Hematopoietic multipotent progenitor cell treated with erythropoietin and hydrocortisone succinate and interleukin-3 and kit ligand, for 8 days (in vitro differentiated cells): ENCODE measurements around the gene SPOCD1.
A peak's percentile ranks its signal among the peaks of the same experiment; 100 is the strongest.

Source experiments
- DNase-seq: peaks from one replicate; pipeline ENCODE4 v3.0.0-alpha.2; 2015

SPOCD1 gene

DNA sequence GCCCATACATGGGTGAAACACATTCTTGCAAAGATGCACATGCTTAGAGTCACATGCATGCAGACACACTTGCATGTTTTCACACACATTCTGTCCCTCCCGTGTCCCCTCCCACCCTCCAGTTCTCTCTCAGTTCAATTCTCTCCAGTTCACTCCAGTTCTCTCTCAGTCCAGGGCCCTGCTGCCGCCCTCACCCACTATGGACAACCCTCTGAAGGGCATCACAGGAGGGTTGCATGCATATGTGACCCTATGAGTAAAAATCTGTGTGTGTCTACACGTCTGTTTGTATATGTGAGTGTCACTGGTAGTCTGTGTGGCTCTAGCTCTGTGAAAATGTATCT, 29.9 kb downstream of the SPOCD1 start:
- DNase-seq: no peak

DNA sequence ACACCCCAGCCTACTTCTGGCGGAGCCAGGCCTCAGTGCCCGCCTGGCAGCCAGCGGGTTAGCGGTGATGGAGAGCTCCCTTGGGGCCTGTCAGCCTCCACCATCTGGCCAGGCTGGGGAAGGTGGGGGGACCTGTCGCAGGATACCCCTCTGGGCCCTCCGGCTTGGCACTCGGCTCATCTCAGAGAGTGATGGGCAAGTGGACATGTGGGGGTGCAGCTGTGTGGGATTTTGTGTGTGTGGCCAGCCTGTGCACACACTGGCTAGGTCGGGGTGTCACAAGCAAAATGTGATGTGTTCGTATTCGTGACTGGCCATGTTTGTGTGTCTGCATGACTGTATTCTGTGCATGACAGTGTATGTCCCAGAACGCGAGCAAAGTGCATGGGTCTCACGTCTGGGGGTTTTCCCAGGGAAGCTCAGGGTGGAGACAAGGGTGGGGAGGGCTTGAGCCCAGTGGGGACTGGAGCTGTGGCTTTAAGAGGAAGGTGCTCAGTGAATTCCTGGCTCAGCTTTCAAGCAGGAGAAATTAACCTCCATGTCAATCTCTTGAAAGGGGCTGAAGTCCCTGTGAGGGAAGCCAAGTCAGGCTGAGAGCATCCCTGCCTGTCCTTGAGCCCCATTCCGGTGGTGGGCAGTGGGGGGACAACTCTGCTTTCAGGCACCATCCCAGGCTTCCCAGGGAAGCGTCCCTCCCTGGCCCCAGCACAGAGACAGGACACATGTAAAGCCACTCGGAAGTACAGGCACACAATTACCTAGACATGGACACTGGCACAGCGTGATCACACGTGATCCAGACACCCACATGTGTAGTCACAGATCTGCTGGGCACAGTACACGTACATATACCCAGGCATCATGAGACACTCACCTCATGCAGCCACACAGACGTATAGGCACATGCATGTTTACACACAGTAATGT, 30.5 kb downstream of the SPOCD1 start:
- DNase-seq: no peak

DNA sequence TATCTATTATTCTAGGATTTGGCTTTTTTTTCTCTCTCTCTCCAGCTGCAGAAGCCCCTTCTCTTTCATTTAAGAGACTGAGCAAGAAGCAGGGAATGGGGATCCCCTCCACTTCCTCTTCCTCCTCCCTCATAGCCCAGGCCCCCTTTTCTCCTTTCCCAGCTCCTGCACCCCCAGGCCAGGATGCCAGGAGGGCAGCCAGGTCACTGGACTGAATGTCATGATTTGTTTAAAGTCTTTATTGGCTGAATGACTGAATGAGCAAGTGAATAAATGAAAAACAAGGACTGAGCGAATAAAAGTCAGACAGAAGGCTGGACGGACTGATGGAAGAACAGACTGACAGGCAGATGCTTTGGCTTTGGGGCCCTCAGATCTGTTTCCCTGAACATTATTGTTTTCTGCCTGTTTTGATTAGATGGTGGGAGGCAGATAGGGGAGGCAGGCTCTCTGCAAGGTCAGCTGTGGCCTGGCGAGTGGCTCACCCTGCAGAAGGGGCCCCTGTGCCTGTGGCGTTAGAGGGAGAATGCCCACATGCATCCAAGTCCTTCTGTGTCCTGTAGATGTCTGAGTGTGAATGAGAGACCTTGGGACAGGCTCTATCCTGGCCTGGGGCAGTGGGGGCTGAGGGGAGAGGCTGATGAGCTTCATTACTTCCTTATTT, 31.3 kb downstream of the SPOCD1 start:
- DNase-seq: no peak

DNA sequence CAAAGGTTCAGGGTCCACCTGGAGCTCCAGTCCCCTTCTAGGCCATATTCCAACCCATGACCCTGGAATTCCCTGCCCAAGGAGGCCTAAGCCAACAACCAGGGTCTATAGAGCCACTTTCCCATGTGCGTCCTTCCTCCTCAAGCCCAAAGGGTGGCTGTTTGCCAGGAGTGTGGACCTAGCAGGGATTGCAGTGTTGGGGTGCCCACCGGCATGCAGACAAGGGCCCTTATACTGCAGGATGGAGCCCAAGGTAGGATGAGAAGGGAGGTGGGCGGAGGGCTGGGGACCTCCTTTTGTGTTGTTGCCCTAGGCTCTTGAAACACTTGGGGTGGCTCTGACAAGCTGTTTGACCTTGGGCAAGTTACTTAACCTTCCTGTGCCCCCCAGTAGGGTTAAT, 32.0 kb downstream of the SPOCD1 start:
- no peak for DNase-seq

DNA sequence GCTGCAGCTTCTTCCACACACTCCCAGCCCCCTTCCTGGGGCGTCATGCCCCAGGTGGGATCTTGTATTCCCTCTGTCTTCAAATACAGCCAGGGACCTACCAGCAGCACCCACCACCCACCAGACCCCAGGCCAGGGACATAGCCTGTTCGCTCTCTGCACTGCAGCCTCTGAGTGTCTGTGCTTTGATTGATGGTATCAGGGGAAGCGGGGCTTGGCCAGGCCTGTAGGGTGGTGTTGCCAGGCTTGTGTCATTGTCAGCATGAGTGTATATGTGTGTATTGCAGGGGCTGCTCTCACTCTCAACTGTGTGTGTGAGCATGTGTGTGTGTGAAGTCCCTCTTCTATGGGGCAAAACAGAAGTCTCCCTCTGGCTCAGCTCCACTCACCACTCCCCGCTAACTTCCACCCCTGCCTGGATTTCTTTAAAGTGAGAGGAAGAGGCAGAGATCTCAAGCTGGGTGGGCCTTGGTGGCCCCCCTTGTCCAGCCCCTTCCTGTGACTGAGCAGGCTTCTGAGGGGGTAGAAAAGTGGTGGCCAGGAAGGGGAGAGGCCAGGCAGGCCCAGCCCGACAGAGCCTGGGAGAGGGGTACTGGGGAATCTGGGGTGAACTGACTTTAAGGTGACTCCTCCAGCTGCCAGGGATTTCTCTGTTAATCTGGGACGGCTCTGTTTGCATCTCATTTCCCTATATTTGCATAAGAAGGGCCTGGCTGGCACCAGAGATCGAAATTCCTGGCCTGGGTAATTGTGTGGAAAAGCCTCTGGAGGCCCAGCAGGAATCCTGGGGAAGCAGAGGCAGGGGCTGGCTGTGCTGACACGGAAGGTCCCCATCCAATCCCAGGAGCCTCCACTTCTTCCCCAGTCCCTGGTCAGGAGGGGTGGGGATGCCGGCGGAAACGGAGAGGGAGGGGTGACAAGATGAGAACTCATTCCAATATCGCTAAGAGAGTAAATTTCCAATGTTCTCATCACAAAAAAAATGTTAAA, 33.1 kb downstream of the SPOCD1 start:
- DNase-seq: no peak

DNA sequence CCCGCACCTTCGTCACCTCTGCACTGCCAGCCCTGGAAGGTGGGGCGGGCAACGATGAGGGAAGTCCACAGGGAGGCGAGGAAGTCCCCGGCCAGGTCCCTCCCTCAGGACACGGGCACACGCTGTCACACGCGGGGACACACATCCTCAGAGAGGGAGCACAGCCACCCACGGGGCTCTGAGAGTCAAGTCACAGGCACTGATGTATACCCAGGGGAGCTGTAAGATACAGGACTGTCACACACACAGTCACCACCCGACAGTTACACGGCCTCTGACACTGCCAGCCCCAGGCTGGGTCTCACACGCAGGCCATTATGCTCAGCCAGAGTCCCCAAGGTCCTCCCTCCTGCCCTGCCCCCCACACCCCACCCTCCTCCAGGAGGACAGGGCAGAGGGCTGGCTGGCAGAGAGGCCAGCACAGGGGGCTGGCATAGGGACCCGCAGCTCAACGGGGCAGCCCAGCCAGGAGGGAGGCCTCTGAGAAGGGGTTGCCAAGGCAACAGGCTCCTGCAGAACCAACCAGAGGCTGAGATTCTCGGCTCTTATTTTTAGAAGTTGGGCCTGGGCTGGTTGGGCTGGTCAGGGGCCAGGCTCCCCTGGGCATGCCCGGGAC, 34.0 kb downstream of the SPOCD1 start:
- DNase-seq: no peak

DNA sequence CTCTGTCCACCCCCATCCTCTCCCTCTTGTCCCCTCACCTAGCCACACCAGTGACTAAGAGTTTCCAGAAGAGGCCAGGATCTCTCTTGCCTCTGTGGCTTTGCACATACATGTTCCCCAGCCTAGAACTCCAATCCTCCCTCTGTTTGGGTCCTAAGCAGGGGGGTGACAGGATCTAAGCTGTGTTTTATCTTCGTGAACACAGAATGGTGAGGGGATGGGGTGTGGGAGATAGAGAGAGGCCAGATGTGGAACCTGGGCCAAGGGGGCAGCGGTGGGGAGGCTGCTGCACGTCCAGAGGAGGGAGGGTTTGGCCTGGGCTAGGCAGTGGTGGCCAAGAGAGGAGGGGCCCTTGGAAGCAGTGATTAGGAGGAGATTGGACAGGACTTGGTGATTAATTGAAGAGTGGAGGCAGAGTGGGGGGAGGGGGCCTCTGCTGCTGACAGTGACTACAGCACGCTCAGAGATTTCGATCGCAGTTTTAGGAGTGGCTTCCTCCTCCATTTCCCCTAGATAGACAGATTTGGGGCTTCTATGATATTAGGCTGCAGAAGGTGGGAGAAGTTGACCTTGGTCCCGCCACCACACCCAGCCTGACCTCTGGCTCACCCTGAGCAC, 34.6 kb downstream of the SPOCD1 start:
- DNase-seq: no peak

DNA sequence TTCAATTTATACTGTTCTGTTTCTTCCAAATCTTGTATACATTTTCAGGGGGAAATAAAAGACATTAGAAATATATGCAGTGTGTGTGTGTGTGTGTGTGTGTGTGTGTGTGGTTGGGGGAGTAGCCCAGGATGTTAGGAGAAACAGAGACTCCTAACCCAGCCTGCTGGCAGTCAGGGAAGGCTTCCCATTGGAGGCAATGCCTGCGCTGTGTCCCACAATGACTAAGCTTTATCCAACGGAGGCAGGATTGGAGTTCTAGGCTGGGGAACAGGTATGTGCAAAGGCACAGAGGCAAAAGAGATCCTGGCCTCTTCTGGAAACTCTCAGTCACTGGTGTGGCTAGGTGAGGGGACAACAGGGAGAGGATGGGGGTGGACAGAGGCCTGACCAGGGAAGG, 35.2 kb downstream of the SPOCD1 start:
- no peak for DNase-seq

DNA sequence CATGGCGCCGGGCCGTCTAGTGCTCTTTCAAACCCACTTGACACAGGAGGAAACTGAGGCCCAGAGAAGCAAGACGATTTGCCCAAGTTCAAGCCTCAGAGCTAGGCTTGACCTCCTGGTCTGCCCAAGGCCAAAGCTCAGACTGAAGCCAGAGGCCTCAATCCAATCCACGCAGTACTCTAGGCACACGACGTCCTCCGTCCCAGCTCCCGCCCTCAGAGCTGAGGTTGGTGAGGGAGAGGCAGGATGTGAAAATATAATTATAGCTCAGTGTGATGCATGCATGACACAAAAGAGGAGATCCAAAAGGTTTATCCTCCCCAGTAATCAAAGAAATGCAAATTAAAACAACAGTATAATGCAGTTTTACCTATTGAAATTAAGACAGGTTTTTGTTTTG, 36.1 kb downstream of the SPOCD1 start:
- no peak for DNase-seq

DNA sequence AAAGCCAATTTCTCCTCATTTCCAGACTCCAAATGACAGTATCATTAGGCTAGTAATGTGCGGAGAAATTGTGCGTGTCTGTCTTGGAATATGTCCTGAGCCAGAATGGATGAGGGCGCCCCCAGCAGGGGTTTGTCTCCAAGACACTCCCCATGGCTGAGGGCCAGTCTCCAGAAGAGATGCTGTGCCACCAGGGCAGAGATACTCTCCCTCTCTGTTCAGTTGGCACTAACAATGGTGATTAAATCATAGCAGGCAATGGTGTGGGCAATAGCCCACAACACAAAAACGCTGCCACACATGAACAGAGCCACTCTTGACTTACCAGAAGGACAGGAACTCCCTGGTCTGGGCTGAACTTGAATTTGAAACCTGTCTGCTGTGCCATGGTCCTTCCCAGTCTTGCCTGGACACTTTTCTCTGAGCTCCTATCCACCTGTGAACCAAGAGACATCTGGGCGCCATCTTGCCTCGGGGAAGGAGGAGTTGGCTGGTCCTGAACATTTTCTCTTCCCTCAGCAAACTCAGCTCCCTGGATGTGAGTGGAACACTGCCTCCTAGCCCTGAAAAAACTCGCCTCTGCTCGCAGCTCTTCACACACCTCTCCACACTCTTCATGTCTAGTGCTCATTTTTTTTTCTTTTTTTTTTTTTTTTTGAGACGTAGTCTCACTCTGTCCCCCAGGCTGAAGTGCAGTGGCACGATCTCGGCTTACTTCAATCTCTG, 36.9 kb downstream of the SPOCD1 start:
- DNase-seq: no peak

DNA sequence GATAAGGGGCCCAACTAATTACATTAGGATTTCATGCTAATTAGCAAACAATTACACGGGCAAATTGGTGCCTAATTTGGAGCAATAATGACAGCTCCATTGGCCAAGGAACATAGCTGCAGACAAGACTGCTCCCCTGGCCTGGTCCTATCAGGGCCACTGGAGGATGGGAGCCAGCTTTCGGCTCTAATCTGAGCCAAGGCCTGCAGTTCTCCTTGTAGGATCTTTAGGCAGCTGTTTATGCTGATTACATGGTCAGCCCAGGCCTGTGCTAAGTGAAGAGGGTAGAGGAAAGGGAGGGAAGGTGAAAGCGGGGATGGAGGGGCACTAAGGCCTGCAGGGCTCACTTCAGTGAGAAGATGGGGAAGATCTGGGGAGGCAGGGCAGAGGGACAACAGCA, 39.3 kb downstream of the SPOCD1 start:
- DNase-seq: no peak

DNA sequence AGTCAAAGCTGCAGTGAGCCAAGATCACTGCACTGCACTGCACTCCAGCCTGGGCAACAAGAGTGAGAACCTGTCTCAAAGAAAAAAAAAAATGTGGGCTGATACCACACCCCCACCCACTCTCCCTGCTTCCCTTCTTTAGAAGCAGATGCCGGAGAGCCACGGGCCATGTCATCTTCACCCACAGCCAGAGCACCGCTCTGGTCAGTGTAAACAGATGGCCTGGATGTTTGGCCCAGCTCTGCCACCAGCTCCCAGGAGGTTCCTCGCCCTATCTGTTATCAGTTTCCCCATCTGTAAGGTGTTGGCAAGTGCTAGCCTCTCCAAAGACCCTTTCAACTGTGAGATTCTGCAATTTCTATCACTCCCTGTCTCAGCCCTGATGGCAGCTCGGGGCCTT, 39.8 kb downstream of the SPOCD1 start:
- DNase-seq: no peak

DNA sequence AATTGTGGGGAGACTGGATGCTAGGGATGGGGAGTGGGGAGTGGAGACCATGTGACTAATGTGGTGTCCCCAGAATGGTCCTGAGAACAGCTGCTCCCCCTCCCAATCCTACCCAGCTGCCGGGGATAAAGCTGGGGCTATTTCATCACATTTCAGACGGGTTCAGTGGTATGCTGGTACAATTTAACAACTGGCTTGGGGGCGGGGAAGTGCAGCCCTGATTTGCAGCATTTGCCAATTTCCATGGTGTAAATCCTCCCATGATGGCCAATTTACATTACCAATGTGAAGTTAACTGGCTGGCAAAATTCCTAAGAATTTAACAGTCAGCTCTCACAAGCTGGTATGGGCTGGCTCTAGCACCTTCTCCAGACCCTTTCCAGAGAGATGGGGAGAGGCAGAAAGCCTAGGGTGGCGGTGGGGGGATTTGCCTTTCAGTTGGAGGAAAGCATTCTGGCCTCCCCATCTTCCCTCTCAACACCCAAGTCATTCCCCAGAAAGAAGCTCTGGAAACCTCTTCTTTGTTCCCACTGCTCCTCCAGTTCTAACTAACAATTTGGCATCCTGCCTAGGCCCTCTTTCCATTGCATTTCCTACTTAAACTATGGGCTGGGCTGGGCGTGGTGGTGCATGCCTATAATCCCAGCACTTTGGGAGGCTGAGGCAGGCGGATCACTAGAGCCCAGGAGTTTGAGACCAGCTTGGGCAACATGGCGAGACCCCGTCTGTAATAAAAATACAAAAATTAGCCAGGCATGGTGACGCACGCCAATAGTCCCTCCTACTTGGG, 40.4 kb downstream of the SPOCD1 start:
- DNase-seq: no peak

DNA sequence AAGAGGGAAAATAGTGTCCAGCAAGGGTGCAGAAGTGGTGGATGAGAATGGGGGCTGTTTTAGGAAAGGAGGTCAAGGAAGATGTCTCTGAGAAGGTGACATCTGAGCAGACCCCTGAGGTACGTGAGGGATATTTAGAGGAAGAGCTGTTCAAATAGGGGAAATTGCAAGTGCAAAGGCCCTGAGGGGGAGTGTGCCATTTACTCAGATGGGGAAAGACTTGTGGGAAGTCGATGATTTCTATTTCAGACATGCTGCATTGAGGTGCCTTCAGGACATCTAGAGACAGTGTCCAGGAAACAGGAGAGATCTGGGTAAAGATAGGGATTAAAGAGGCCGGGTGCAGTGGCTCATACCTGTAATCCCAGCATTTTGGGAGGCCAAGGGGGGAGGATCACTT, 41.3 kb downstream of the SPOCD1 start:
- DNase-seq: no peak

DNA sequence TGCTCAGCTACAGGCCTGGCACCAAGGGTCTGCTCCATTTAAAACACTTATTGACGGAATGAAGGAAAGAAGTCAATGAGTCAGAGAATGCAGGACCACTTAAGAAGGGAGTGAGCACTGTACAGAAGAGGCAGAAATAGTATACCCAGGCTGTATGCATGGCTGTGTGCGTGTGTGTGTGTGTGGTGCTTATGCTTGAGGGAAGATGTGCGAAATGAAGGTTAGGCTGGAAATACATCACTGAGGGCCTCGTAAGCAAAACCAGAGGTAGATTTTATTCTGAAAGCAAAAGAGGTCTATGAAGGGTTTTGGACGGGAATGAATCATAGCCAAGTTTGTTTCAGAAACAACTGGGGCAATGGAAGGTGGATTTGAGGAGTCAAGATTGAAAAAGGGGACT, 42.0 kb downstream of the SPOCD1 start:
- no peak for DNase-seq

DNA sequence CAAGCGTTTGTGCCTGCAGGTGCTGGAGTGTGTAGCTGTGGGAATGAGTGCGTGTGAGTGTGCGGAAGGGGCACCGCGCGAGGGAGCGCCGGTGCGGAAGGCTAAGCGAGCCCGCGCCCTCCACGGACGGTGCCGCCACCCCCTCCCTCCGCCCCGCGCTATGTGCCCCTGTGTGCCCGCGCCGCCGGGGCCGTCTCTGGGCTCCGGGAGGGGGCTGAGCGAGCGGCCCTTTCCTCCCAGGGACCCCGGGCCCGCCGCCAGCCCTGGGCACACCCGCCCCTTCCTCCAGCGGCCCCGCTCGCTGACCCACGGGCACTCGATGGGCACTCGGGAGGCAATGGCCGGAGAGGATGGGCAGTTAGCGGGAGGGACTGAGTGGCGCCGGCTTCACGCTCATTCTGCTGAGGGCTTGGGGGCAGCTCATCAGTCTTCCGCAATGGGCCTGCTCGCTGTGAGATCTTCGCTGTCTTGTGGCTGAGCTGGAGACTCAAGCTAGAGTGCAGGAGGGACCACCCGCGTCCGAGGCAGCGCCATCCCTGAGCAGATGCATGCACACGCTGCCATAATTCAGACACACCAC, 43.1 kb downstream of the SPOCD1 start:
- no peak for DNase-seq

DNA sequence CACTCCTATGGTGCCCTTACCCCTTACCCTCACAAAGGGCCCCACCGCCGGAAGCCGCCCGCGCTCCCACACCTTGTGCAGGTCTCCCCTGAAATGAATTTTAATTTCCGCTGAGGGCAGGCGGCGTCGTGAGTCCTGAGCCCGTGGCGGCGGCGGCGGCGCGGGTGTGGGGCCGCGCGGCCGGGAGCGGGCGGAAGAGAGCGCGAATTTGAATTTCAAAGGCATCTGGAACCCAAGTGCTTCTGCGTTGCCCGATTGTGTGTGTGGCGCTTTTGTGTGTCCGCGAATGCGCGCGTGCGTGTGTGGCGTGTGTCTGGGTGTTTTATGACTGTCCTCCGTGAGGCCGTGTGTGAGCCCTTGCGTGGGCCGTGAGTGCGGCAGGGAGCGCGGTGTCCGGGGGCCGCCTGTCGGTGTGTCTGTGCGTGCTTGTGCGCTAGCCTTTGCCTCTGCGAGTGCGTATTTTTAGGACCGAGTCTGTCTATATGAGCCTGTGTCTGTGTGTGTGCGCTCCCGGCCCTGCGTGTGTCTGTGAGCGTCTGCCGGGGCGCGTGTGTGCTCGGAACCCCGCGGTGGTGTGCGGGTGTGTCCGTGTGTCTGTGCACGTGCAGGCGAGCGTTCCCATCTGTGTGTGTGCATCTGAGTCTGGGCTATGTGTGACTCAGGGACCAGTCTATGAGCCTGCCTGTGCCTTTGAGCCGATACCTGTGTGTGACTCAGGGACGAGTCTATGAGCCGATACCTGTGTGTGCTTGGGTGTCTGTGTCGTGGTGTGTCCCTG, 43.7 kb downstream of the SPOCD1 start:
- DNase-seq: no peak

DNA sequence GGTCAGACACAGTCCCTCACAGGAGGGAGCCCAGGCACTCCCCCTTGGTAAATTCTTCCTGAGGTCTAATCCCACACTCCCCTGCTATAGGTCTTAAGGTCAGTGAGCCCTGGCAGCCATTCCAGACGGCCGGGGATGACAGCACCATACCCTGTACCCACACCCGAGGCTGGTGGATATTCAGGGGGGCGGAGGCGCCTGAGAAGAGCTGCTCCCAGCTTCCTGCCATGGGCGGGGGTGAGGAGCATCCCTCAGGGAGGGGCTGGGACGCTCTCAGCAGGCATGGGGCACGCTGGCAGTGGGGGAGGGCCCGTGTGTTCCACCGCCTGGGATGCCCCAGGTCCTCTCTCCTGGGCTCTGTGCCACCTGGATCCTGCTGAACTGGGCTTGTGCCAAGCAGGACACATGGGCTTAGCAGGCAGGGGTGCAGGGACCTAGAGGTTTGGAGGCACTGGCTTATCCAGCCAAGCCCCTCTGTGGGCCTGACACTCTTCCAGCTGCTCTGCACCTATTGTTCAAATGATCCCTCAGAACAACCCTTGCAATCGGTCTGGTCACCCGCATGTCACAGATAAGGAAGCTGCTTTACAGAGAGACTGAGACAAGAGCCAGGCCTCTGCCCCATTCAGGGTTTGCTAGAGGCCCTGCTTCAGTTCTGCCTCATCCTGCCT, 46.0 kb downstream of the SPOCD1 start:
- peak; percentile 32 for DNase-seq
